Measurements from ENCODE around the gene MELK.

- no peak for TF ChIP-seq EP300 (IDR thresholded peaks at IDR 0.05; ENCODE audit: borderline replicate concordance)
- no peak for TF ChIP-seq REST (IDR thresholded peaks at IDR 0.05; ENCODE audit: low read depth)
- TF ChIP-seq TAF1 (IDR thresholded peaks at IDR 0.05; ENCODE audit: low read depth) = no peak
- TF ChIP-seq YY1 (IDR thresholded peaks at IDR 0.05; ENCODE audit: low read depth) = no peak
- TF ChIP-seq ZBTB7A (IDR thresholded peaks at IDR 0.05; ENCODE audit: low read depth) = no peak
- TF ChIP-seq NFIC (IDR thresholded peaks at IDR 0.05) = no peak
- TF ChIP-seq CEBPB (IDR thresholded peaks at IDR 0.05) = no peak
- no peak for TF ChIP-seq FOXM1 (IDR thresholded peaks at IDR 0.05; ENCODE audit: borderline replicate concordance, low read depth)
- TF ChIP-seq RAD21 (IDR thresholded peaks at IDR 0.05; ENCODE audit: low read depth) = no peak
- TF ChIP-seq EGR1 (IDR thresholded peaks at IDR 0.05) = no peak
- TF ChIP-seq MAX (IDR thresholded peaks at IDR 0.05) = no peak
Measured at GRCh38 chr9:36532353-36532752, 40.3 kb upstream of the MELK start.
